Mesendoderm (in vitro differentiated cells): ENCODE data around the gene FGFR4.

Source experiments
- DNase-seq: peaks from one replicate; pipeline ENCODE4 v3.0.0; 2013
- H2AK5ac ChIP-seq: 2 replicates; pipeline ENCODE4 v1.6.1; 2013; ENCODE audit warnings: low read length, inconsistent platforms
- H2BK120ac ChIP-seq: 2 replicates; pipeline ENCODE4 v1.6.1; 2013; ENCODE audit warnings: low read depth, mild to moderate bottlenecking, low read length, moderate library complexity, mixed read lengths
- H2BK15ac ChIP-seq: replicated peaks from 2 replicates; pipeline ENCODE4 v1.6.1; 2013; ENCODE audit warnings: low read depth, mild to moderate bottlenecking, moderate library complexity
- H2BK5ac ChIP-seq: 2 replicates; pipeline ENCODE4 v1.6.1; 2013; ENCODE audit warnings: low read length, inconsistent platforms
- H3K18ac ChIP-seq: 2 replicates; pipeline ENCODE4 v1.6.1; 2013; ENCODE audit warnings: mild to moderate bottlenecking, low read length, mixed read lengths
- H3K23ac ChIP-seq: one replicate; pipeline ENCODE4 v1.6.1; 2013; ENCODE audit warnings: low read length
- H3K27ac ChIP-seq: 2 replicates; pipeline ENCODE4 v1.5.1; 2013; ENCODE audit warnings: low read depth, mild to moderate bottlenecking, inconsistent platforms, low read length, moderate library complexity
- H3K27me3 ChIP-seq: 2 replicates; pipeline ENCODE4 v1.6.1; 2013; ENCODE audit warnings: low read length, control low read depth, mild to moderate bottlenecking, inconsistent platforms; ENCODE audit not compliant: insufficient read depth, poor library complexity
- H3K36me3 ChIP-seq: 2 replicates; pipeline ENCODE4 v1.6.1; 2013; ENCODE audit warnings: low read length, inconsistent platforms; ENCODE audit not compliant: control insufficient read depth, insufficient read depth
- H3K4ac ChIP-seq: one replicate; pipeline ENCODE4 v1.6.1; 2013; ENCODE audit warnings: low read depth, mild to moderate bottlenecking, low read length, moderate library complexity
- H3K4me1 ChIP-seq: 2 replicates; pipeline ENCODE4 v1.6.1; 2013; ENCODE audit warnings: low read depth, low read length, inconsistent platforms; ENCODE audit not compliant: control insufficient read depth
- H3K4me2 ChIP-seq: 2 replicates; pipeline ENCODE4 v1.6.1; 2013; ENCODE audit warnings: low read length
- H3K4me3 ChIP-seq: 2 replicates; pipeline ENCODE4 v1.5.1; 2013; ENCODE audit warnings: mild to moderate bottlenecking, low read length
- H3K56ac ChIP-seq: one replicate; pipeline ENCODE4 v1.6.1; 2013; ENCODE audit warnings: low read length
- H3K79me1 ChIP-seq: 2 replicates; pipeline ENCODE4 v1.6.1; 2013; ENCODE audit warnings: low read length, inconsistent platforms
- H3K79me2 ChIP-seq: 2 replicates; pipeline ENCODE4 v1.6.1; 2013; ENCODE audit warnings: mild to moderate bottlenecking, low read length; ENCODE audit not compliant: control insufficient read depth, insufficient read depth
- H3K9ac ChIP-seq: 2 replicates; pipeline ENCODE4 v1.6.1; 2013; ENCODE audit warnings: low read length, inconsistent platforms
- H4K5ac ChIP-seq: one replicate; pipeline ENCODE4 v1.6.1; 2013; ENCODE audit warnings: low read length
- H4K8ac ChIP-seq: one replicate; pipeline ENCODE4 v1.6.1; 2013; ENCODE audit warnings: low read depth, mild to moderate bottlenecking, control low read depth, low read length, moderate library complexity
- WGBS: extraction: QIAGEN DNeasy Blood & Tissue Kit; methylation state at CpG from one replicate; pipeline ENCODE4 v1.1.7; 2013; ENCODE audit warnings: low lambda C conversion rate, missing lambda C conversion rate; ENCODE audit not compliant: insufficient coverage; ENCODE audit errors: extremely low coverage; 5-methylcytosine and 5-hydroxymethylcytosine counted together

Gene FGFR4

GRCh38 chr5:177142778-177143177, 56.1 kb downstream of the FGFR4 start:
- DNase-seq: no peak

GRCh38 chr5:177146891-177147638, 60.4 kb downstream of the FGFR4 start:
- H2BK120ac ChIP-seq: no peak overlapping the region
- no peaks in the 10 kb centered on the region for H3K27me3 ChIP-seq
- H3K4ac ChIP-seq: no peak overlapping the region
- H4K8ac ChIP-seq: no peak overlapping the region
- H4K5ac ChIP-seq: no peak overlapping the region
- H3K56ac ChIP-seq: no peak overlapping the region
- no peak overlapping the region for H2BK5ac ChIP-seq
- H3K4me3 ChIP-seq: no peak overlapping the region
- no peaks in the 10 kb centered on the region for H3K4me1 ChIP-seq
- H3K9ac ChIP-seq: no peak overlapping the region
- DNase-seq: no peak
- H3K79me2 ChIP-seq: peaks cover 60% of the 10 kb centered on the region
- no CpG with 5 or more reads among the region's 17 CpGs for WGBS
- no peak overlapping the region for H3K4me2 ChIP-seq
- no peak overlapping the region for H3K27ac ChIP-seq
- no peak overlapping the region for H3K23ac ChIP-seq
- H2AK5ac ChIP-seq: no peak overlapping the region
- H2BK15ac ChIP-seq: no peak overlapping the region
- no peak overlapping the region for H3K18ac ChIP-seq
- H3K79me1 ChIP-seq: peaks cover 10% of the 10 kb centered on the region
- H3K36me3 ChIP-seq: peaks cover 12% of the 10 kb centered on the region

More at GRCh38 chr5:177142778-177143177, 56.1 kb downstream of the FGFR4 start:
- no peak overlapping the region for H3K56ac ChIP-seq
- no peak overlapping the region for H3K18ac ChIP-seq
- no peak overlapping the region for H2AK5ac ChIP-seq
- no peaks in the 10 kb centered on the region for H3K4me1 ChIP-seq
- no peak overlapping the region for H3K4ac ChIP-seq
- H3K4me2 ChIP-seq: no peak overlapping the region
- no CpG with 5 or more reads among the region's 1 CpG for WGBS
- H2BK15ac ChIP-seq: no peak overlapping the region
- peaks cover 6% of the 10 kb centered on the region for H3K79me1 ChIP-seq
- no peak overlapping the region for H2BK120ac ChIP-seq
- H3K27ac ChIP-seq: no peak overlapping the region
- no peak overlapping the region for H4K8ac ChIP-seq
- H2BK5ac ChIP-seq: no peak overlapping the region
- H3K23ac ChIP-seq: no peak overlapping the region
- H3K79me2 ChIP-seq: peaks cover 68% of the 10 kb centered on the region
- H3K27me3 ChIP-seq: no peaks in the 10 kb centered on the region
- no peak overlapping the region for H4K5ac ChIP-seq
- H3K36me3 ChIP-seq: peaks cover 11% of the 10 kb centered on the region
- no peak overlapping the region for H3K4me3 ChIP-seq
- no peak overlapping the region for H3K9ac ChIP-seq
